HG03378 (cell line): ENCODE measurements around the gene MMAB.

Experiments
- ATAC-seq: cut with Tn5 transposase; IDR thresholded peaks from one replicate; pipeline ENCODE4 v1.9.1; 2021; ENCODE audit warnings: mild to moderate bottlenecking, moderate library complexity; ENCODE audit not compliant: unreplicated experiment

Gene MMAB

DNA sequence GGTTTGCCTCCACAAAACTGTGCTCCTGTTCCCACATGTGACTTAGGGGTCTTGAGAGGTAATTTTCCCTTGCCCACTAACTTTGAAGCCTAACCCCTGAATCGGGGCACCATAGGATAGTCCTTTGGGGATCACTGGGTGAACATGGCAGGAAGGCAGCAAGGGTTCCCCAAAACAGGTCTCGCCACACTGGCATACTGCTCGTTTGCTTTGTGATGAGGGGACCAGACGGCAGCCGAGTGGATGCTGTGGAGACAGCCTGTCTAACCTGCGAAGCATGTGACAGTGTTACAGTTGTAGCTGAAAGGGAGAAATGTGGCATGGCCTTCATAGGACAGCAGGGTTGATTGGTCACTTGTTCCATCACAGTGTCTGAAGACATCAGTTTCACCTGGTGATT is 53.5 kb downstream of the MMAB start:
- ATAC-seq = no peak

DNA sequence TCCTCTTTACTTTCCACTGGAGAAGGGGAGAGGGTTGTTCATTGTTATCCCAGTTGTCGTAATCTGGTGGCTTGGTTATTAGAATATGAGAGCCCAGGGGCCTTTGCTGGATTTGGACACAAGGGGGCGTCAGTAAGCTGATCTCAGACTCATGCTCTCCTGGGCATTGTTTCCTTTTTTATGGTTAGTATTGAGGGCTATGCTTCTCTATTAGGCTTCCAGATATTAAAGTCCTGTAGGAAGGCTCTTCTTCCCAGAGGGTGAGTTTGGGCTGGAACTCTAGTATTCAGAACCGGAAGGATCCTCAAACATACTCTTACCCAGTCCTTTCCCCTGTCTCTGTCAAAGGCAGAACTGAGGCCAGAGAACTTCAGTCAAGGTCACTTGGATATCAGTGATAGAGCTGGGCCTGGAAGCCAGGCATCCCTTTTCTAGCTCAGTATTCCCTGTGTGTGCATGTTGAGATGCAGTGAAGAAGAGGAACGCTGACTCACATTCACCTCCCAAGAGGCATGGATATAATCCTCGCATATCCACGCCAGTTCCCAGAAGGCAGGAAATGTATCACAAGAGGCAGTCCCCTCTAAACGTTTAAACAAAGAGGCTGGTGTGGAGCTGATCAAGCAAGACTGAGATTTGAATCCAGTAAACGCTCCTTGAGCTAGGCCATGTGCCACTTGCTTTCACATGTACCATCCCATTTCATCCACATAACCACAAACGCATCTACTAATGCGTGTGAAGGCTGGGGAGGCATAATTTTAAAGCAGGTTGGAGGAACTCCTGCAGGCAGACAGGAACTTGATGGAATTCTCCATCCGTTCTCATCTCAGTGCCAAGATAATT is 54.3 kb downstream of the MMAB start:
- ATAC-seq = no peak

GRCh38 chr12:109517619-109518018 is 55.7 kb downstream of the MMAB start:
- no peak for ATAC-seq

GRCh38 chr12:109513977-109514376 is 59.3 kb downstream of the MMAB start:
- no peak for ATAC-seq

DNA sequence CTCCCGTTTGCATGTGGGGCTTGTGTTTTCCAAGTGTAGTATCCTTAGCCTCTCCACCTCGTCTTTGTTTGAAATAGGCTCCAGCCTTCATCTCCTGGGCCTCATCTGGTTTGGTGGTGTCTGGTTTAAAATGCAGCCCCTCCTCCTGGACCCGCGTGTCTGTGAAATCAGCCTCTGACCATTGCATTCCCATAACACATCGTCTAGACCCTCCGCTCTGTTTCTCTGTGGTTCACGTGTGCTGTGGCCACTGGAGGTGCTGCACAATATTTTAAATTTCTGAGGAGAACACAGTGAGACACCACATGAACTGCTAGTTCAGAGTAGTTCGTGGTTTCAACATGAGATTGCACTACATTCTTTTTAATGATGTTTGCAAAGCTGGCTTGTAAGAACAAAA is 60.3 kb downstream of the MMAB start:
- no peak for ATAC-seq

- ATAC-seq = no peak
Observed at GRCh38 chr12:109512608-109513007, 60.7 kb downstream of the MMAB start.

- ATAC-seq = no peak
Observed at GRCh38 chr12:109510196-109510595, 63.1 kb downstream of the MMAB start.

- ATAC-seq = no peak
Observed at GRCh38 chr12:109504068-109504467, 69.2 kb downstream of the MMAB start.
